DND-41 (cell line): ENCODE measurements around the gene NCOR1.
"Not testable (repeated sequence)": the region's sequence is repeated elsewhere in the genome, so short reads cannot be mapped to it uniquely, and the experiment has no call there.

Experiments used
- ATAC-seq: fragments of 200-7000 bp; cut with Tn5 transposase; 3 replicates; pipeline ENCODE4 v1.9.1; 2021; ENCODE audit warnings: low read depth; ENCODE audit not compliant: insufficient read depth
- DNase-seq: peaks from one replicate; pipeline ENCODE4 v3.0.0-alpha.2; 2020
- H2AFZ ChIP-seq: 2 replicates; pipeline ENCODE4 v1.6.0; 2012; ENCODE audit warnings: low read depth, low read length
- H3K27ac ChIP-seq: 2 replicates; pipeline ENCODE4 v1.5.1; 2012; ENCODE audit warnings: low read length, inconsistent platforms
- H3K27me3 ChIP-seq: fragments of 200-600 bp; sonication (generic); 2 replicates; pipeline ENCODE4 v1.6.0; 2012; ENCODE audit warnings: low read length, mild to moderate bottlenecking, inconsistent platforms; ENCODE audit not compliant: insufficient read depth, poor library complexity
- H3K36me3 ChIP-seq: 2 replicates; pipeline ENCODE4 v1.5.1; 2012; ENCODE audit warnings: low read length, inconsistent platforms; ENCODE audit not compliant: insufficient read depth
- H3K4me1 ChIP-seq: 2 replicates; pipeline ENCODE4 v1.5.1; 2012; ENCODE audit warnings: mild to moderate bottlenecking, low read length; ENCODE audit not compliant: insufficient read depth
- H3K4me2 ChIP-seq: 2 replicates; pipeline ENCODE4 v1.6.0; 2012; ENCODE audit warnings: mild to moderate bottlenecking, moderate library complexity, low read length, inconsistent platforms; ENCODE audit not compliant: insufficient read depth
- H3K4me3 ChIP-seq, 2 experiments: fragments of 200-600 bp in 1 of 2; shearing (Covaris generic) in 1 of 2; 2 replicates each; pipeline ENCODE4 v1.5.1; 2012 to 2016; ENCODE audit warnings: inconsistent platforms in 2 of 2, low read length in 2 of 2, mild to moderate bottlenecking in 2 of 2, low read depth in 1 of 2, moderate library complexity in 1 of 2
- H3K79me2 ChIP-seq: 2 replicates; pipeline ENCODE4 v1.6.0; 2012; ENCODE audit warnings: low read length, inconsistent platforms; ENCODE audit not compliant: insufficient read depth
- H3K9ac ChIP-seq: 2 replicates; pipeline ENCODE4 v1.6.0; 2012; ENCODE audit warnings: low read depth, mild to moderate bottlenecking, inconsistent platforms, low read length, moderate library complexity
- H3K9me3 ChIP-seq: 2 replicates; pipeline ENCODE4 v1.5.1; 2012; ENCODE audit warnings: low read length, moderate library complexity, mild to moderate bottlenecking, inconsistent platforms; ENCODE audit not compliant: insufficient read depth, severe bottlenecking
- H4K20me1 ChIP-seq: 2 replicates; pipeline ENCODE4 v1.6.0; 2012; ENCODE audit warnings: low read length; ENCODE audit not compliant: insufficient read depth
- CTCF ChIP-seq: IDR thresholded peaks from 2 replicates; pipeline ENCODE4 v1.5.1; 2012; ENCODE audit warnings: borderline replicate concordance, low read length, moderate library complexity, mild to moderate bottlenecking; ENCODE audit not compliant: poor library complexity, severe bottlenecking; ENCODE audit errors: extremely low read depth
- EZH2 ChIP-seq: IDR thresholded peaks from 3 replicates; pipeline ENCODE4 v1.6.1; 2012; ENCODE audit warnings: borderline replicate concordance, low read depth, mild to moderate bottlenecking, moderate library complexity, low read length, inconsistent platforms; ENCODE audit not compliant: severe bottlenecking

Gene NCOR1

GRCh38 chr17:16232391-16232790 is 17.1 kb upstream of the NCOR1 start:
- H3K4me2 ChIP-seq: no peak overlapping the region
- H3K36me3 ChIP-seq: no peaks in the 10 kb centered on the region; the same call in 1 of the 2 replicates
- no peak for TF ChIP-seq EZH2
- TF ChIP-seq CTCF: no peak
- no peak overlapping the region for H2AFZ ChIP-seq
- no peak overlapping the region for H3K27ac ChIP-seq
- H3K4me1 ChIP-seq: peaks cover 4% of the 10 kb centered on the region; the same call in 1 of the 2 replicates
- H3K9ac ChIP-seq: no peak overlapping the region
- H3K79me2 ChIP-seq: peaks cover 17% of the 10 kb centered on the region; the same call in 1 of the 2 replicates
- no peaks in the 10 kb centered on the region for H4K20me1 ChIP-seq
- no peaks in the 10 kb centered on the region for H3K27me3 ChIP-seq
- ATAC-seq (no peak), DNase-seq (no peak)
- no peak overlapping the region for H3K4me3 ChIP-seq
- no peaks in the 10 kb centered on the region for H3K9me3 ChIP-seq

GRCh38 chr17:16229912-16230561 is 14.7 kb upstream of the NCOR1 start:
- not testable (repeated sequence) for DNase-seq, H3K27ac ChIP-seq

GRCh38 chr17:16222406-16222805 is 7.1 kb upstream of the NCOR1 start:
- H3K9me3 ChIP-seq: no peaks in the 10 kb centered on the region
- peaks cover 76% of the 10 kb centered on the region for H3K79me2 ChIP-seq
- H3K9ac ChIP-seq: no peak overlapping the region
- no peaks in the 10 kb centered on the region for H3K27me3 ChIP-seq
- TF ChIP-seq CTCF: no peak
- TF ChIP-seq EZH2: no peak
- ATAC-seq: no peak
- H3K4me3 ChIP-seq: no peak overlapping the region
- H2AFZ ChIP-seq: no peak overlapping the region
- no peaks in the 10 kb centered on the region for H4K20me1 ChIP-seq
- H3K36me3 ChIP-seq: peaks cover 10% of the 10 kb centered on the region; the same call in 1 of the 2 replicates
- peaks cover 21% of the 10 kb centered on the region; the same call in 1 of the 2 replicates for H3K4me1 ChIP-seq
- H3K27ac ChIP-seq: no peak overlapping the region
- H3K4me2 ChIP-seq: no peak overlapping the region
- no peak for DNase-seq

More at GRCh38 chr17:16229912-16230561, 14.7 kb upstream of the NCOR1 start:
- H3K36me3 ChIP-seq, H4K20me1 ChIP-seq, H3K4me1 ChIP-seq, H3K4me2 ChIP-seq, H3K4me3 ChIP-seq, H2AFZ ChIP-seq, H3K27me3 ChIP-seq, H3K9ac ChIP-seq, H3K9me3 ChIP-seq: not testable (repeated sequence)
- H3K79me2 ChIP-seq: peaks cover 29% of the 10 kb centered on the region
- ATAC-seq: peak; percentile 39; the same call in 1 of the 3 replicates

DNA sequence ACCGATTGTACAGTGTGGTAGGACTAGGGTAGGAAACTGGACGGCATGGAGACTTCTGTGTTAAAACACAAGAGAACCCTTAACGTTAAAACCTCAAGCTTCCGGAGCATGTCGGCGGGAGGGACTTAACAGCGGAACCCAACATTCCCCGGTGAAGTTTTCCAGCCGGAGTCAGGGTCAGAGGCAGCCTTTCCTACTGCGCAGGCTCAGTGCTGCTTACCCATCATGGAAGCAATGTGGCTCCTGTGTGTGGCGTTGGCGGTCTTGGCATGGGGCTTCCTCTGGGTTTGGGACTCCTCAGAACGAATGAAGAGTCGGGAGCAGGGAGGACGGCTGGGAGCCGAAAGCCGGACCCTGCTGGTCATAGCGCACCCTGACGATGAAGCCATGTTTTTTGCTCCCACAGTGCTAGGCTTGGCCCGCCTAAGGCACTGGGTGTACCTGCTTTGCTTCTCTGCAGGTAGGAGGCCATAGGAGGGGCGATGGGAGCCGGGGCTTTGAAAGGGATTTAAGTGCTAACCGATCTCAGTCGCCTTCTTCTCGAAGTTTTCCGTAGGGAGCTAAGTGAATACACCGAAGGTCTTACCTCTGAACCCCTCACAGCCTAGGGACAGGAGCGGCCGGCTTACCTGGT is 1.8 kb upstream of the NCOR1 start, which contains the start of gene PIGL:
TSS of gene PIGL (plus strand) at position 209 of the 634 bp plus-strand sequence. CDS start at position 226, 17 bp downstream.
- no peaks in the 10 kb centered on the region for H3K9me3 ChIP-seq
- ATAC-seq: peak; percentile 74
- peaks cover 54% of the 10 kb centered on the region for H3K4me1 ChIP-seq

More for the DNA sequence above, 1.8 kb upstream of the NCOR1 start, which contains the start of gene PIGL:
- Histone ChIP-seq H3K9ac (peak within 1 kb of the TSS; percentile 99), H3K36me3 (0 out of 2 replicates have a peak, but pooled peaks cover 4% of the 10 kb centered on the region), H3K4me2 (peak within 1 kb of the TSS; percentile 95), H2AFZ (peak within 1 kb of the TSS; percentile 91), H3K4me3 (peak within 1 kb of the TSS; percentile 83 to 84), H3K27me3 (no peaks in the 10 kb centered on the region), H3K79me2 (peaks cover 88% of the 10 kb centered on the region), H4K20me1 (peaks cover 14% of the 10 kb centered on the region), H3K27ac (peak within 1 kb of the TSS; percentile 97)
- TF ChIP-seq EZH2: no peak
- no peak for TF ChIP-seq CTCF
- DNase-seq: peak; percentile 96
